ENCODE measurements around the gene DOCK2. TPM values are rescaled to one million over a fixed set of nuclear protein-coding genes. Genes with fewer than 3 reads are reported as not detected.

DOCK2 gene
- total RNA-seq, 1 experiment from 2014 or later: 1.4 TPM

- ChIA-PET CTCF (no interaction called here), POLR2A (no interaction called here)
- ATAC-seq: no peak
Measured at GRCh38 chr5:169993485-169993790, 356.4 kb downstream of the DOCK2 start.

DNA sequence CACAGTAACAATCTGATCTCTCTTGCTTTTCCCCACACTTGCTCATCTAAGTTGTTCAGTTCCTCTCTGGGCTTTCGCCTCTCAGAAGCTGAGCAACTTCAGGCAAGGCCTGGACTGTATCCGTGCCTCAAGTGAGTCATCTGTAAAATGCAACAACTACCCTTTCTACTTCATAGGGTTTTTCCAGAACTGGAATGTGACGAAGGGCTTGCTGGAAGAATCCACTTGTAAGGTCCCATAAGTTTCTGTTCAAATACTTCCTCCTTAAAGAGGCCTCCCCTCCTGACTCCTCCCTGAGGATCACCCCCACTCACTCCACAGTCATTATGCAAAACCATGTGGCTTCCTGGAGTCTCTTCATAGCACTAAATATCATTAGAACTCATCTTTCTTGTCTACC, 360.7 kb downstream of the DOCK2 start:
- 0 out of 2 replicates have a peak, but pooled peaks have one; percentile 45 for ATAC-seq
- Histone ChIP-seq H3K27ac (ENCODE audit: low read length) (no peak overlapping the region), H3K27me3 (ENCODE audit: control insufficient read depth, insufficient read depth, low read length) (no peaks in the 10 kb centered on the region), H3K4me1 (ENCODE audit: control insufficient read depth, insufficient read depth, low read length) (no peaks in the 10 kb centered on the region), H3K4me3 (ENCODE audit: low read depth in 2 of 2, low read length in 2 of 2) (no peak overlapping the region), H3K9me3 (ENCODE audit: control insufficient read depth, insufficient read depth, low read depth, low read length) (no peaks in the 10 kb centered on the region), H3K36me3 (ENCODE audit: control insufficient read depth, insufficient read depth, low read length) (no peaks in the 10 kb centered on the region)
- BruUV-seq (replicated peaks): no TSS peak
- POLR2A ChIA-PET: no interaction called here
- intact Hi-C loops (cut with micrococcal nuclease; ENCODE audit: unreplicated experiment) (no loop called here), in situ Hi-C loops (cut with HindIII; ENCODE audit: low pct_unique_long_range_greater_than_20kb, low sequenced_read_pairs) (no loop called here)
- TF ChIP-seq POLR2AphosphoS5 (IDR thresholded peaks at IDR 0.05; ENCODE audit: low read depth, low read length) (no peak), SIN3A (IDR thresholded peaks at IDR 0.05; ENCODE audit: borderline replicate concordance, insufficient read depth, low read depth, low read length) (no peak), TCF7L2 (IDR thresholded peaks at IDR 0.05; ENCODE audit: low read depth, low read length) (no peak), REST (IDR thresholded peaks at IDR 0.05; ENCODE audit: insufficient read depth in 1 of 2, low read depth in 2 of 2, low read length in 1 of 2) (no peak)
- TF ChIP-seq, protein P1, sequence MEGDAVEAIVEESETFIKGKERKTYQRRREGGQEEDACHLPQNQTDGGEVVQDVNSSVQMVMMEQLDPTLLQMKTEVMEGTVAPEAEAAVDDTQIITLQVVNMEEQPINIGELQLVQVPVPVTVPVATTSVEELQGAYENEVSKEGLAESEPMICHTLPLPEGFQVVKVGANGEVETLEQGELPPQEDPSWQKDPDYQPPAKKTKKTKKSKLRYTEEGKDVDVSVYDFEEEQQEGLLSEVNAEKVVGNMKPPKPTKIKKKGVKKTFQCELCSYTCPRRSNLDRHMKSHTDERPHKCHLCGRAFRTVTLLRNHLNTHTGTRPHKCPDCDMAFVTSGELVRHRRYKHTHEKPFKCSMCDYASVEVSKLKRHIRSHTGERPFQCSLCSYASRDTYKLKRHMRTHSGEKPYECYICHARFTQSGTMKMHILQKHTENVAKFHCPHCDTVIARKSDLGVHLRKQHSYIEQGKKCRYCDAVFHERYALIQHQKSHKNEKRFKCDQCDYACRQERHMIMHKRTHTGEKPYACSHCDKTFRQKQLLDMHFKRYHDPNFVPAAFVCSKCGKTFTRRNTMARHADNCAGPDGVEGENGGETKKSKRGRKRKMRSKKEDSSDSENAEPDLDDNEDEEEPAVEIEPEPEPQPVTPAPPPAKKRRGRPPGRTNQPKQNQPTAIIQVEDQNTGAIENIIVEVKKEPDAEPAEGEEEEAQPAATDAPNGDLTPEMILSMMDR (IDR thresholded peaks at IDR 0.05): no peak
- CTCF ChIA-PET: no interaction called here
- DNase-seq (ENCODE audit: low read depth, low spot score): no peak

More at GRCh38 chr5:169993485-169993790, 356.4 kb downstream of the DOCK2 start:
- no peaks in the 10 kb centered on the region for H3K27me3 ChIP-seq (ENCODE audit: control insufficient read depth, insufficient read depth, low read length)
- no peaks in the 10 kb centered on the region for H3K4me1 ChIP-seq (ENCODE audit: control insufficient read depth, insufficient read depth, low read length)
- no peaks in the 10 kb centered on the region for H3K36me3 ChIP-seq (ENCODE audit: control insufficient read depth, insufficient read depth, low read length)
- H3K9me3 ChIP-seq (ENCODE audit: control insufficient read depth, insufficient read depth, low read depth, low read length): no peaks in the 10 kb centered on the region
- intact Hi-C loops (cut with micrococcal nuclease; ENCODE audit: unreplicated experiment): no loop called here
- H3K4me3 ChIP-seq (ENCODE audit: low read depth in 2 of 2, low read length in 2 of 2): no peak overlapping the region
- BruUV-seq (replicated peaks): no TSS peak
- H3K27ac ChIP-seq (ENCODE audit: low read length): no peak overlapping the region
- in situ Hi-C loops (cut with HindIII; ENCODE audit: low pct_unique_long_range_greater_than_20kb, low sequenced_read_pairs): no loop called here
- TF ChIP-seq POLR2AphosphoS5 (IDR thresholded peaks at IDR 0.05; ENCODE audit: low read depth, low read length) (no peak), TCF7L2 (IDR thresholded peaks at IDR 0.05; ENCODE audit: low read depth, low read length) (no peak), REST (IDR thresholded peaks at IDR 0.05; ENCODE audit: insufficient read depth in 1 of 2, low read depth in 2 of 2, low read length in 1 of 2) (no peak), SIN3A (IDR thresholded peaks at IDR 0.05; ENCODE audit: borderline replicate concordance, insufficient read depth, low read depth, low read length) (no peak)
- TF ChIP-seq, protein P1 (IDR thresholded peaks at IDR 0.05): no peak
- DNase-seq (ENCODE audit: low read depth, low spot score): no peak
